COLO668 (cell line): Measurements from ENCODE around the gene UNC13C.

Experiments used
- DNase-seq: peaks from one replicate; lab custom pipeline; 2025; ENCODE audit not compliant: unreplicated experiment; lab: John Stamatoyannopoulos, UW

The UNC13C gene

DNA sequence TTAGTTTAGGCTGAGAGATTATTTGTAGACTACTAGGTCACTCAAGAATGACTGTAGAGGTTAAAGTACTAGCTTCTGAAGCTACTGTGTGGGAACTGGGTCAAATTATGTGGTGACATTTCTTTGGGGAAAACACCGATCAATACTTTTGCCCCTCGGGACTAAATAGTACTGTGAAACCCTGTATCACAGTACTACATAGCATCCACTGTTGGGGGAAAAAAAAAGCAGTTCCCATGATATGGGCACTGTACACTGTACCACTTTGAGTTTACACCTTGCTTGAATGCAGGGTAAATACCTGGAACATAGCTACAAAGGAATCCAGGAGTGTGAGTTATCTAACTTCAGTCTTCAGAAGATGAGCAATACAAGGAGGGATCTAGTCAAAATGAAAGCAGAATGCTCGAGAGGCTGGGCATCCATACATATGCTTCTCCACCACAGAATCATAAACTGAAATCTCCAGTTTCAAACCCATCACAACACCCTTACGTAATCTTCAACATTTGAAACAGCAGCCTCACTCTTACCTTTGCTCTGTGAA lies 311.4 kb downstream of the UNC13C start:
- DNase-seq = no peak

GRCh38 chr15:54298396-54298795 lies 320.2 kb downstream of the UNC13C start:
- DNase-seq = no peak

DNA sequence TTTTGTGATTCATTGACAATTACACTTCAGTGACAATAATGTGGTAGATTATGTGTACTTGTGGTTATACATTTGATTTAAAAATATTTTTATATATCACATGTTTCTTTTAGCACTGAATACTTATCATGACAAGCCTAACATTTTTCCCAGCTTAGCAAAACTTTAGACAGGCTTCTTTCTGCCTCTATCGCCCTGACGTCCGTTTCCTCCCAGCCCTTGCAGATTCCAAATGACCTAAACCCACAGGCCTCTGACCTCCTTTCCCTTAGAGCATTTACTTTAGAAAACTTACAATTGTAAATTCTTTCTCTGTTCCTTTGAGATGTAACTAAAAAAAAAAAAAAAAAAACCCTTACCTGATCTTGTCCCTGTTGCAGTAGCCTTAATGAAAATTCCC lies 326.1 kb downstream of the UNC13C start:
- DNase-seq = no peak

- DNase-seq = no peak
These were observed 326.9 kb downstream of the UNC13C start for GRCh38 chr15:54305138-54305537.

DNA sequence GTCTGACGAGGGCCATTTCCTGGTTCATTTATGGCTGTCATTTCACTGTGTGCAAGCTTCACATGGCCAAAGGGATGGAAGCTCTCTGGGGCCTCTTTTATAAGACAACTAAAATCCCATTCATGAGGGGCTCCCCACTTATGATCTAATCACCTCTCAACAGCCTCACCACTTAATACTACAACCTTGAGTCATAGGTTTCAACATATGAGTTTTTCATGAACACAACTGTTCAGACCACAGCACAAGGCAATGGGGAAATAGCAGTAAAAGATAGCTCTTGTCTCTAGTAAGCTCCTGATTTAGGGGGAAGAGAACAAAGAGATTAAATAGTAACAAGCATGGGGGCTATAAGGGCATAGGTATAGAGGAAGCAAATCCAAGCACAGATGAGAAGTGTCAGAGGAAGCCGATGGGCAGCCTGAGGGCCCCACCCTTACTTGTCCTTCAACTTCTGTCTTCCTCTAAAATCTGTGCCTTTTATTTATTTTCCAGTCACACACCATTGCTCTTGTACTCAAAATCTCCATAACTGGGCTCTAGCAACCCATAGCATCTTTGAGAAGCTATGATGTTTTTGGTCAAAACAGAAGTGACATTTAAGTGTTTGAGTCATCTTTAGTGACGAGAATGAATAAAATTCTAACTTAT lies 329.1 kb downstream of the UNC13C start:
- DNase-seq = no peak

DNA sequence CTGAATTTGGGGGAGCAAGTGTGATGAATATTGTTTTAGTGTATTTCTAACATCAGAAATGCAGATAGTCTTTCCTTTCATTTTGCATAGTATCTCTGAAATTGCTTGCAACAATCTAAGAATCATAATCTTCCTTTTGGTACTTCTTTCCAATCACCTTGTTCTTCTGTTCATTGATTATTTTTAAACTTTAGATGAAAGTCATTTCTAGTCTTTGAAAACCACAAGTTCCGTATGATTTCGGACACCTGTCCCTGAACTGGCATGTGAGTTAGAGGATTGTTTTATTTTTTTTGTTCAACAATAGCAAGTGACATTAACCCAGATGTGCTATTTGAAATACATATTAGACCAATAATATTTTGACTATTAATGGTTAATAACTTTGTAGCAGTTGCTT lies 329.7 kb downstream of the UNC13C start:
- DNase-seq = no peak

GRCh38 chr15:54312528-54312927 lies 334.3 kb downstream of the UNC13C start:
- DNase-seq = no peak

GRCh38 chr15:54321426-54321825 lies 343.2 kb downstream of the UNC13C start:
- no peak for DNase-seq

GRCh38 chr15:54322341-54322740 lies 344.1 kb downstream of the UNC13C start:
- DNase-seq = no peak

- no peak for DNase-seq
These were observed 367.1 kb downstream of the UNC13C start for GRCh38 chr15:54345301-54345700.

DNA sequence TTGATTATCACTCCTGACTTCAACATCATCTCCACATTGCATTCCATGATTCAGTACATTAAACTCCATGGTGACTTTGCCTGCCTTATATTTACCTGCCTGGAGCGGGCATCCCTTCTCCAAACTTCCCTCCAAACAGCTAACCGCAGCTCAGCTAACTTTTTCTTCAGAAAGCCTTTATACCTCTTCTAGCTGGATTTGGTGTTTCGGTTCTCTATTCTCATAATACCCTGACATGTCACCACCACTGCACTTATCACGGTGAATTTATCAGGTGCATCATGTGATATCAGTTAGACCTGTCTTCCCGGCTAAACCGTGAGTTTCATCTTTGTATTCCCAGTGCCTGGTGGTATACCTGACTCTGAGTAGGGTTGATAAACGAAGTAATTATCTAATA lies 367.6 kb downstream of the UNC13C start:
- DNase-seq = no peak

DNA sequence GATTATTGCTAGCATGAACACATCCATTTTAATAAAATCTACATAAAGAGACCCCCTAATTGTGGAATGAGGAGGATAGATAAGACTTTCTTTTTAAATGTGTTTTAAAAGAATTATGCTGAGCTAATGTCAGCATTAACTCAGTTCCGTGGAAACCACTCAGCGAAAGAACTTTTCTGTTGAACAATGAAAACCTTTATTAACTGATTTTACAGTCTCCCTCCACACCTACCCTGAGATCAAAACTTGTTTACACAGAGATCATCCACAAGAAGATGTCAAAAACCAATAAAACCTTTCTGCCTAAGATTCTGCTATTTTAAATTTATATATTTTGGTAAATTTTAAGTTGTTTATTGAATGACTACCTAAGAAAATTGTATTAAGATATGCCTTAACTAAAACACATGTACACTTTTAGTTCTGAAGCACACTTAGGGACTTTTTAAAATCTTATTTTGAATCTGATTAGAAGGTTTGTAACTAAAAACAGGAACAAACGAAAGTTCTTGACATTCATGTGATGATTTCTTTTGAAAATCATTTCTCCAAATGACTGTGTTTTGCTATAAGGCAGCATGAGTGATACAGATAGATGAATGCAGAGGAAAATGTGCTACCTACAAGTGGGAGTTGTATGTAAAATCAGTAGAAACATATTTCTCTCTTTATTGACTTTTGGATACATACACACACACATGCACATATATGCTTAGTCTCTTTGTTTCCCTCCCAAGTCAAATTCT lies 369.0 kb downstream of the UNC13C start:
- DNase-seq = no peak

DNA sequence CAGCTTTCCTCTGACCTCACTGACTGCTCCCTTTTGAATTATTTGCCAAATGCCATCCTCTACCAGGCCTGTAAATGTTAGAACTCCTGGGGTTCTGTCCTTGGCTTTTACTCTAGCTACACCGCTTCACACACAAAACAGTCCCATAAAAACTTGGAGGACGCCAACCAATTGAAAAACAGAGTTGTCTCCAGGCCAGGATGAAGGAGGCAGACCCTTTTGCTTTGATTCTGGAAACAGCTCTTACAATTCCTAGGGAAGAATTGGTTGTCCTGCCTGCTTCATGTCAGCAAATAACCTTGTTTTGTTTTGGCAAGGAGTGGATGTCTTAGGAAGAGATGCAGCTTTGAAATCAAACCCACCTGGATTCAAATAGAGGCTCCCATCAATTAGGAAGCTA lies 375.5 kb downstream of the UNC13C start:
- DNase-seq = no peak

GRCh38 chr15:54354341-54354740 lies 376.1 kb downstream of the UNC13C start:
- no peak for DNase-seq

DNA sequence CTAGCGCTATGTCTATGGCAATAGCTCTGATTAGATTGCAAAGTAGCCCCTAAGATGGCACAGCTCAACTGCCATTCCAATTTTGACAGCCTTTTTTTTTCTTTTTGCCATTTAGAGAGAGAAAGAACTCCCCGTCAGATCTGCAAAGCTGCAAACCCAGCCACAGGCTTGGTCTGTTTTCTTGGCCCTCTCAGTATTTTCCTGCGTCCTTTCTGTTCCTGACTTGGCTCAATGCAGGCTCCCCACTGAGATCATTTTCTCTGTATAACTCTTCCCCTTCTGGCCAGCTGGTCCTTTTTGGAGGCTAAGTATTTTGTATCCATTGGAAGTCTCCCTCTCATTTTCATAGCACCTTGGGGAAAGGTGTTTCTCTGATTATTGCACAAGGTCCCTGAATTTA lies 386.7 kb downstream of the UNC13C start:
- DNase-seq = no peak

DNA sequence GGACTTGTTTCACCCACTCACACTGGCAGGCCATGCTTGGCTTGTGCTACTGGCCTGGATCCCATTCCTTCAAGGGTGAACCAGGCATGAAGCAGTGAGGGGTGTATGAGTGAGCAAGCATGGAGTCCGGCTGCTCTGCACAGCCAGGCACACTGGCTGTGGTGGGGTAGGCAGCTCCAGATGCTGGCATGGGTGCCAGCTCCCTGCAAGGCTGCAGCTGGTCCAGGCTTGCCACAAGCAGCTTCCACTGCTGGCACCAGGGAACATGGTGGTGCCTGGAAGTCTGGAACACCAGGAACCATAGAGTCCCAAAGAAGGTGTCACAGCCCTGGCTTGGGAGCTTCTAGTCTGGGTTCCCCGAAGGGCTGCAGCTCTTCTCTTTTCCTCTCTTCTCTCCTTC lies 395.1 kb downstream of the UNC13C start:
- no peak for DNase-seq

DNA sequence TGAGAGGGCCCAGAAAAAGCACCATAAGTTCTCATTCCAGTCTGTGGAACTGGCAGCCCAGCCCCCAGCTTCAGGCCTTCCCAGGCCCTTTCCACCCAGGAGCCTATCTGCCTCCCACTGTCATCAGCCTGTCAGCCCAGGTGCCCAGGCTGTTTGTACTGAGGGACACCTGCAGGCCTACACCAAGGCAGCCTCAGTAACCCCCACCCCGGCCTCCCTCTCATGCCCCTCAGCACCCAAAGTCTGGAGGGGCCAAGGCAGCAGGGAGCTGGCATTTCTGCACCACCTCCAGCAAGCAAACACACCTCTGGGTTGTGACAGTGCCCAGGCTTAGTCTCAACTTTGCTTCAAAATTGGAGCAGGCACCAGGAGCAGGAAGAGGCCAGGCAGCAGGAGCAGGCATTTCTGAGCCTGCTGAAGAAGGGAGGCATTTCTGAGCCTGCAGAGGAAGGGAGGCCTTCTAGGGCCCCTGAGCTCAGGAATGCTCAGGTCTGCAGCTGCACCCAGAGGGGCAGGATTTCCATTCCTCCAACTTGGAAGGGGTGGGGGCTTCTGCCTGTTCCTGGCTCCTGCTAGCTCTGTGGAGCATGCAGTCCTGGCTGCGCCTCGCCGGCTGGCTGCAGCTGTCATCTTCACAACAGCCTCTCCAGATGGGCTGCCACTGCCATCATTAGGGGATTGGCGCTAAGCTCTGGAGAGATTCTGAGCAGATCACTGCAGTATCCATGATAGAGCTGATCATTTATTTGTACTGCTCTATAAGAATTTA lies 396.1 kb downstream of the UNC13C start:
- DNase-seq = no peak

DNA sequence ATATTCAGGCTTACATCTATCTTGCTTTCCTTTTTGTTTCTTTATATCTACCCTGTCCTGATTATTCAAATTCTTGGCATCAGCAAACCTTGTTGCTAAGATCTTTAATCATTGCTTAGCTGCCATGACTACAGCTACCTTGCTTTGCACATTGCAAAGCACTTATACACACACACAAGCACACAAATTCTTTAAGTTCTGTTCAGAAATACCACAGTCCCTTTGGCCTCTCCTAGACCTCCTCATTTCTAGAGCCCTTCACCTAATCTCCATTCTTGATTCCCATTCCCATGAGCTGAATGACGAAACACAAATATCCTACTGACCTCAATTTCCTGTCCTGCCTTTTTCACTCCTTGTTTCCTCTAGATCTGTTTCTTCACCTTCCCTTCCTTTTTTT lies 409.6 kb downstream of the UNC13C start:
- no peak for DNase-seq

DNA sequence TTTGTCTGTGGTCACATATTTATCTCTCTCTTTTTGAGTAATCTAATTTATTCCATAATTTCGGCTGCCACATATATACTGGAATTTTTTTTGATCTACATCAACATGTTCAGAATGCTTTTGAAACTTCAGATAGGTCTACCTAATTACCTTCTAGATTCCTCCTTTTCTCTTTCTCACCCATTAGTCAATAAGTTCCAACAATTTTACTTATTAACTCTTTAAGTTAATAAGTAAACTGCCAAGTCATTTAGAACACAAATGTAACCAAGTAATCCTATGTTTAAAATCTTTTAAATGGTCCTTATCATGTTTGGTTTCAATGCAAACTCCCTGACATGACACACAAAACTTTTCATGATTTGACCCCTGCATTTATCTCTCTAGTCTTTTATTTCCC lies 410.5 kb downstream of the UNC13C start:
- DNase-seq = no peak

- no peak for DNase-seq
These were observed 432.2 kb downstream of the UNC13C start for GRCh38 chr15:54410481-54410880.

DNA sequence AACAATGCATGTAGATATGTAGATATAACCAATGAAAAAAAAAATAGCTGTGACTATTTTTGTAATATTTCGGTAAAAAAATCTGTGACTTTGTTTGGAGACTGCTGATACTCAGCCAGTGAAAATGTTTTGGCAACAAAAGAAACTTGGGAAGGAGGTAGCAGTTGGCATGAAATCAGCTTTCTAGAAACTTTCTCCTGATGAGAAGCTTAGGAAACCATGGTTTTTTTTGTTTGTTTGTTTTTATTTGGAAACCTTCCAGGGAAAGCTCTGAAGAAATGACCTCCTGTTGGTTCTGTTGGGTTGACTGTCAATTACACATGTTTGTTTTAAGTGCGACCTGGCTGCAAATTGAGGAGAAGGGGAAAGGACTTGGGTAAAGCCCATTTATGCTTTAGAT lies 445.9 kb downstream of the UNC13C start:
- DNase-seq = no peak

GRCh38 chr15:54428596-54428995 lies 450.4 kb downstream of the UNC13C start:
- no peak for DNase-seq
